HCT116 (cell line): ENCODE results near the gene NDUFB3. TPM values are rescaled to one million over a fixed set of nuclear protein-coding genes. Genes with fewer than 3 reads are reported as not detected.

Source experiments
- ATAC-seq: fragments of 200-7000 bp; cut with Tn5 transposase; 2 replicates; pipeline ENCODE4 v1.9.1; 2020; ENCODE audit warnings: mild to moderate bottlenecking, moderate library complexity
- BruUV-seq: library from RNA; stranded (reverse); fragments of 400-500 nt; replicated peaks from 2 replicates; lab custom pipeline; 2021; lab: Mats Ljungman, UMichigan
- CTCF ChIA-PET: fragments of 300-600 bp; sonication (Branson Sonifier 250); formaldehyde crosslinking; loops from one replicate; lab custom pipeline; 2021; ENCODE audit warnings: antibody characterized with exemption; lab: Charles Lee
- POLR2A ChIA-PET: fragments of 300-600, 350-600 bp; sonication (Branson Sonifier 250); formaldehyde crosslinking; loops from one replicate; lab custom pipeline; 2021; ENCODE audit warnings: antibody characterized with exemption; lab: Charles Lee
- RAD21 ChIA-PET, 2 experiments: fragments of 300-600 bp; sonication (Branson Sonifier 250); formaldehyde crosslinking; loops; one replicate each; lab custom pipeline; 2023; ENCODE audit warnings: low total read pairs in 2 of 2; ENCODE audit not compliant: uncharacterized antibody in 2 of 2, unreplicated experiment in 2 of 2, low non-redundant PET in 1 of 2; lab: Charles Lee
- DNase-seq: peaks from one replicate; pipeline ENCODE4 v3.0.0-alpha.2; 2010; ENCODE audit warnings: low read depth, low spot score
- H2AFZ ChIP-seq: fragments of 200-600 bp; shearing (Covaris generic), sonication (generic); 2 replicates; pipeline ENCODE4 v1.6.1; 2017; ENCODE audit warnings: low read depth, mixed run types, mixed read lengths, antibody characterized with exemption, low read length; ENCODE audit not compliant: poor library complexity, severe bottlenecking
- H3K27ac ChIP-seq: 2 replicates; pipeline ENCODE4 v1.5.1; 2012; ENCODE audit warnings: low read depth, low read length
- H3K27me3 ChIP-seq: fragments of 200-600 bp; sonication (generic); 2 replicates; pipeline ENCODE4 v1.6.1; 2016; ENCODE audit warnings: mixed run types, low read length, mixed read lengths; ENCODE audit not compliant: insufficient read depth
- H3K36me3 ChIP-seq, 2 experiments: fragments of 200-500 bp in 1 of 2; fragments of 200-600 bp in 1 of 2; sonication (Bioruptor generic) in 1 of 2; sonication (generic) in 1 of 2; 2 replicates each; pipeline versions ENCODE4 v1.5.1 to v1.6.1; 2014 to 2016; ENCODE audit warnings: low read length in 2 of 2, inconsistent platforms in 1 of 2, mixed read lengths in 1 of 2, mixed run types in 1 of 2; ENCODE audit not compliant: insufficient read depth in 2 of 2, control insufficient read depth in 1 of 2
- H3K4me1 ChIP-seq, 2 experiments: fragments of 200-600 bp in 1 of 2; sonication (generic) in 1 of 2; 2 replicates each; pipeline versions ENCODE4 v1.5.1 to v1.6.1; 2012 to 2017; ENCODE audit warnings: low read length in 2 of 2, inconsistent platforms in 1 of 2, mild to moderate bottlenecking in 1 of 2, mixed read lengths in 1 of 2, mixed run types in 1 of 2, moderate library complexity in 1 of 2; ENCODE audit not compliant: insufficient read depth in 2 of 2, control insufficient read depth in 1 of 2
- H3K4me2 ChIP-seq: fragments of 200-600 bp; sonication (generic); 2 replicates; pipeline ENCODE4 v1.6.1; 2017; ENCODE audit warnings: mixed run types, low read length, mixed read lengths
- H3K4me3 ChIP-seq, 2 experiments: fragments of 200-600 bp in 1 of 2; sonication (generic) in 1 of 2; replicated peaks in 1 of 2; 2 replicates each; pipeline ENCODE4 v1.5.1; 2011 to 2016; ENCODE audit warnings: low read length in 2 of 2, control low read depth in 1 of 2, low read depth in 1 of 2, mild to moderate bottlenecking in 1 of 2, mixed read lengths in 1 of 2, mixed run types in 1 of 2
- H3K79me2 ChIP-seq: fragments of 200-600 bp; sonication (generic); 2 replicates; pipeline ENCODE4 v1.6.1; 2017; ENCODE audit warnings: mild to moderate bottlenecking, mixed run types, low read length, moderate library complexity, mixed read lengths; ENCODE audit not compliant: insufficient read depth
- H3K9ac ChIP-seq: fragments of 200-600 bp; sonication (generic); 2 replicates; pipeline ENCODE4 v1.6.1; 2016; ENCODE audit warnings: low read length, mixed read lengths
- H3K9me2 ChIP-seq: fragments of 200-600 bp; sonication (generic), shearing (Covaris generic); 2 replicates; pipeline ENCODE4 v1.6.1; 2017; ENCODE audit warnings: mixed run types, mild to moderate bottlenecking, moderate library complexity; ENCODE audit not compliant: insufficient read depth
- H3K9me3 ChIP-seq, 2 experiments: fragments of 200-500 bp in 1 of 2; fragments of 200-600 bp in 1 of 2; sonication (Bioruptor generic) in 1 of 2; sonication (generic) in 1 of 2; 2 replicates each; pipeline ENCODE4 v1.6.1; 2014 to 2017; ENCODE audit warnings: low read length in 2 of 2, mixed read lengths in 2 of 2, inconsistent platforms in 1 of 2, low read depth in 1 of 2, mild to moderate bottlenecking in 1 of 2, mixed run types in 1 of 2, moderate library complexity in 1 of 2; ENCODE audit not compliant: control insufficient read depth in 1 of 2, insufficient read depth in 1 of 2
- H4K20me1 ChIP-seq: fragments of 200-600 bp; sonication (generic), shearing (Covaris generic); 2 replicates; pipeline ENCODE4 v1.6.1; 2017; ENCODE audit warnings: mixed run types, mild to moderate bottlenecking, moderate library complexity; ENCODE audit not compliant: insufficient read depth
- CEBPB ChIP-seq: IDR thresholded peaks from 2 replicates; pipeline ENCODE4 v1.6.1; 2012; ENCODE audit warnings: low read depth
- CTCF ChIP-seq, 3 experiments: fragments of 200-600 bp in 1 of 3; sonication (generic) in 1 of 3; IDR thresholded peaks in 2 of 3; conservative IDR thresholded peaks in 1 of 3; 2 replicates each; pipeline ENCODE4 v1.5.1; 2012 to 2017; ENCODE audit warnings: low read depth in 2 of 3, low read length in 2 of 3, antibody characterized with exemption in 1 of 3, borderline replicate concordance in 1 of 3, control low read depth in 1 of 3, mild to moderate bottlenecking in 1 of 3, mixed read lengths in 1 of 3, mixed run types in 1 of 3, moderate library complexity in 1 of 3; ENCODE audit not compliant: insufficient read depth in 1 of 3
- EGR1 ChIP-seq: IDR thresholded peaks from 2 replicates; pipeline ENCODE4 v1.6.1; 2012; ENCODE audit warnings: low read depth
- ELF1 ChIP-seq: IDR thresholded peaks from 2 replicates; pipeline ENCODE4 v1.6.1; 2012; ENCODE audit warnings: low read depth, borderline replicate concordance
- EZH2 ChIP-seq: fragments of 200-600 bp; sonication (generic); IDR thresholded peaks from 2 replicates; pipeline ENCODE4 v1.6.1; 2017; ENCODE audit warnings: antibody characterized with exemption, mixed run types
- FOSL1 ChIP-seq: IDR thresholded peaks from 2 replicates; pipeline ENCODE4 v1.6.1; 2012; ENCODE audit warnings: low read depth
- MAX ChIP-seq: IDR thresholded peaks from 2 replicates; pipeline ENCODE4 v1.6.1; 2012
- POLR2A ChIP-seq: IDR thresholded peaks from 2 replicates; pipeline ENCODE4 v1.7.0; 2011; ENCODE audit warnings: borderline replicate concordance; ENCODE audit not compliant: insufficient read depth, insufficient read length; ENCODE audit errors: extremely low read depth
- POLR2AphosphoS5 ChIP-seq: IDR thresholded peaks from 2 replicates; pipeline ENCODE4 v1.6.1; 2011; ENCODE audit warnings: mild to moderate bottlenecking, low read depth, low read length, moderate library complexity
- RAD21 ChIP-seq: IDR thresholded peaks from 2 replicates; pipeline ENCODE4 v1.6.1; 2012; ENCODE audit warnings: low read depth, mild to moderate bottlenecking
- REST ChIP-seq: IDR thresholded peaks from 2 replicates; pipeline ENCODE4 v1.6.1; 2012; ENCODE audit warnings: low read depth
- SIN3A ChIP-seq: IDR thresholded peaks from 2 replicates; pipeline ENCODE4 v1.6.1; 2012; ENCODE audit warnings: low read depth
- SP1 ChIP-seq: IDR thresholded peaks from 2 replicates; pipeline ENCODE4 v1.6.1; 2012; ENCODE audit warnings: low read depth
- SRF ChIP-seq: IDR thresholded peaks from 2 replicates; pipeline ENCODE4 v1.6.1; 2012; ENCODE audit warnings: low read depth
- YY1 ChIP-seq: IDR thresholded peaks from 2 replicates; pipeline ENCODE4 v1.6.1; 2011; ENCODE audit warnings: low read length, low read depth, moderate library complexity, mild to moderate bottlenecking; ENCODE audit not compliant: insufficient replicate concordance; ENCODE audit errors: extremely low read depth
- ZBTB33 ChIP-seq: IDR thresholded peaks from 2 replicates; pipeline ENCODE4 v1.6.1; 2011; ENCODE audit warnings: mild to moderate bottlenecking, low read length, moderate library complexity; ENCODE audit not compliant: insufficient replicate concordance; ENCODE audit errors: extremely low read depth
- ZFX ChIP-seq: fragments of 450-650 bp; IDR thresholded peaks from 2 replicates; pipeline ENCODE4 v1.6.1; 2017
- ZNF274 ChIP-seq: fragments of 200-500 bp; sonication (Bioruptor generic); IDR thresholded peaks from 2 replicates; pipeline ENCODE4 v1.6.1; 2014; ENCODE audit warnings: mild to moderate bottlenecking, low read depth, low read length, inconsistent platforms
- intact Hi-C: fragments of 100-400 bp; cut with micrococcal nuclease; formaldehyde crosslinking; loops from 2 replicates; pipeline ENCODE4 v1.10.0; 2022
- total RNA-seq: library from RNA; stranded (reverse); gene quantifications from one replicate; pipeline ENCODE4 v1.2.1, GENCODE V29; 2021; ENCODE audit not compliant: unreplicated experiment

NDUFB3 gene
- total RNA-seq, 1 experiment from 2014 or later, result 94.6 TPM

- H3K27ac ChIP-seq, result no peak overlapping the region
- H3K9ac ChIP-seq, result no peak overlapping the region
- peaks cover 32% of the 10 kb centered on the region for H3K79me2 ChIP-seq
- DNase-seq (no peak), ATAC-seq (no peak)
- H3K4me3 ChIP-seq, result no peak overlapping the region
- no peak overlapping the region for H2AFZ ChIP-seq
- H3K9me2 ChIP-seq, result no peaks in the 10 kb centered on the region
- TF ChIP-seq YY1 (no peak), MAX (no peak), SIN3A (no peak), EZH2 (no peak), POLR2AphosphoS5 (no peak), ELF1 (no peak), CEBPB (no peak), ZFX (no peak), FOSL1 (no peak), SP1 (no peak), REST (no peak), ZNF274 (no peak), EGR1 (no peak), ZBTB33 (no peak), CTCF (IDR thresholded peaks at IDR 0.05 in 2 of 3, conservative IDR thresholded peaks at IDR 0.05 in 1 of 3; ENCODE audit: borderline replicate concordance in 1 of 3, insufficient read depth in 1 of 3, low read depth in 2 of 3, low read length in 2 of 3) (no peak), RAD21 (no peak), SRF (no peak), POLR2A (no peak)
- H3K36me3 ChIP-seq, result no peaks in the 10 kb centered on the region
- H3K27me3 ChIP-seq, result no peaks in the 10 kb centered on the region
- H3K4me2 ChIP-seq, result no peak overlapping the region
- ChIA-PET POLR2A (no interaction called here), CTCF (no interaction called here), RAD21 (no interaction called here)
- no TSS peak for BruUV-seq
- H3K4me1 ChIP-seq, result no peaks in the 10 kb centered on the region
- intact Hi-C loops, result no loop called here
- no peaks in the 10 kb centered on the region for H4K20me1 ChIP-seq
- H3K9me3 ChIP-seq, result no peaks in the 10 kb centered on the region
Observed at GRCh38 chr2:201046881-201047280, 24.9 kb upstream of the NDUFB3 start.
